NCI-H2107 treated with DMSO at 0.1 percent for 48 hours (cell line): ENCODE data around the gene MACROD2.

Source experiments
- DNase-seq: peaks from one replicate; lab custom pipeline; 2025; ENCODE audit not compliant: unreplicated experiment; lab: John Stamatoyannopoulos, UW

Gene MACROD2

DNA sequence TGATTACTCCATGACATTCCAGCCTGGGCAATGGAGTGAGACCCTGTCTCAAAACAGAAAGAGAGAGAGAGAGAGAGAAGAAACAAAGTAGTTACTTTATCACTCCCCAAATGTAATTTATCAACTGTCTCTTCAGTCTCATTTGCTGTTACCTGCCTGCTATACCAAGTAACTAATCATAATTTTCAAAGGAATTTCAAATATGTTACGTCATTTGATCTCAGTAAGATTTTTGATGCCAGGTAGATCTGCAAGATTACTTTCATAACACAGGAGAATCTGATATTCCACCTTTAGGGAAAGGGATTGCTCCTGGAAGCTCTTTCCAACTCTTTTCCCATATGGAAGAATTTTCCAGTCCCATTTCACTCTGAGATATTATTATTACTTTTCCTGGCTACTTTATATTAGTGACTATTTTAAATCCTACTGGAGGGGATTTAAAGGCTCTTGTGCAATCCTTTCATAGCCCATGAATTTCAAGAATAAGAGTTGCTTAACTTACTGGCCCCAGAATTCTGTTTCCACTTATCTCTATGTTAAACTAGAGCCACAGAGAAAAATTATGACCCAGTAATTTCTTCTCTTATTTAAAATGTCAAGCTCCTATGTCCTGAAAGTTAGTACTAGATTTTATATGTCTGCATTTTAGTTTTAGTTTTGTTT lies 732.3 kb downstream of the MACROD2 start:
- DNase-seq: no peak

DNA sequence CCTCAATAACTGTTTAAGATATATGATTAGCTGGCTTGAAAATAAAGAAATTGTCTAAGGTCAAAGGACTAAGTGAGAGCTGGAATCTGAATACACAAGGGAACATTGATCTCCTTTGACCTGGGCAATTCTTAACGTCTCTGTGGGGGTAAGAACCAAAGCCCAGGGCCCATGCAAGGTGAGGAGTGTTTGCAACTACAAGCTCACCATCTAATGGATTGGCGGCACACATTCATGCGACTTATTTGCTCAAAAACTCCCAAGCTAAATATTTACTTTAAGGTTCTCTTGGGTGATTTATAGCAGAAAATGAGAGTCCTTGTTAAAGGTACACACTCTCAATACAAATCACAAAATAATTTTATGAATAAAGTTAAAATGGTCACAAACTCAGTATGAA lies 734.1 kb downstream of the MACROD2 start:
- DNase-seq: no peak

DNA sequence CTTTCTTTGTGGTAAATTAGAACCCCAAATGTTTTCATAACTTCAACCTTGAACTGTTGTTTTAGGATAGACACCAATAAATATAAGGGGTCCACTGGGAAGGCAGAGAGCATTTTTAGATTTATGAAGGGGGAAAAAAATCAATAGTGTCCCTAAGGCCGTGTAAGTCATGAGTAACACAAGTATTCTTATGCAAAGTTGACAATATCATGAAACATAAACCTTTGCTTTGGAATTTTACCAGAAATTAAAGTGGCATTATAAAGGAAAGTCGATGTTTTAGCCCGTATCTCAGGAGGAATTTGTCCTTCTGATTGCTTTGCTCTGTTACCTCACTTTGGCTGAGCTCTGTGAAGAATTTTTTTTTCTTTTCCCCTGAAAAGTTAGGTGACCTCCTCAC lies 737.0 kb downstream of the MACROD2 start:
- no peak for DNase-seq

DNA sequence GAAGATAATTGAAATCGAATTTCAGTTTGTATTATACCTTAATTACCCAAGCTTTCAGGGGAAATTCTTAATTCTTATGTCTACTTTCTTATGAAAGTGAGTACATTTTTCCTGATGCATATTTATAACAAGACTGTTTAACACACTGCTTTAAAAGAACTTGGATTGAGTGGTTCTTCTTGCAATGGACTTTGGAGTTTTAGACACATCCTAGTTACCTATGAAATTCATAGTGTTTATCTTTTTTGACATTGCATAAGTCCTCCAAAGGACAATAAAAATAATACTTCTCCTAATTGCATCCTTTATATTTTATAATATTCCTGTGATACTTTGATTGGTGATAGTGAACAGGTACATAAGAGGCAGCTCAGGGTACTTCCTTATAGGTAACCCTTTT lies 737.7 kb downstream of the MACROD2 start:
- no peak for DNase-seq

DNA sequence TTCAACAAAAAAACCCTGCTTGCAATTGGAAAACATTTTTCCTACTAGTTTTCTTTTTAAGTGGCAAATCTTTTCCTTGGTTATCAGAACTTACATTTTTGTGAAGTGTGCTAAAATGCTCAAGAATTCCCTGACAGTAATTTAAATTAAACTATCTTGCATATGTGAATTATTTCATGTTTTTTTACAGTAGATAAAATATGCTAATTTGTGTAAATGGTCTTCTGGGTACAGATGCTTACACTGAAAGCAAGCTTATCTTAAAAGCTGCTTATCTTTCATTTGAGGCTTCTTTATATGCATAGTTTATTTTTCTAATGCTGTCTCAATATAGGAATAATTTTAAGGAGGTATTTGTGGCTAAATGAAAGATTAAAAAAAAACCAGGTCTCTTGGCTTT lies 745.1 kb downstream of the MACROD2 start:
- DNase-seq: no peak

DNA sequence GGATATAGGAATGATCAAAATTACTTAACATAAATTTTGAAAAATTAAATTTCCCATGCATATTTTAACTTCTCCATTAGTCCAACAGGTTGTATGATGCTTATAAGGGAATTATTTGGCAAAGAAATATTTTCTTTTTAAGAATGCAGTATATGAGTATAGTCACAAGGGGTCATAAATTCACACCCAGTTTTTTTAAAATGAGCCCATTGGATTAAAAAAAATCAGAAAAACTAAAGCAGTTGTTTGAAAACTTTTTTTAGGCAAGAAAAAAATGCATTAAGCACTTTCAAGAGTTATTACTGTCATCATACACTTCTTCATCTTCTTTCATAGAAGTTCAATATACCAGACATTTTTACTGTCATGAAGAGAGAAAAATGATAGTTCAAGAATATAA lies 746.3 kb downstream of the MACROD2 start:
- DNase-seq: no peak

DNA sequence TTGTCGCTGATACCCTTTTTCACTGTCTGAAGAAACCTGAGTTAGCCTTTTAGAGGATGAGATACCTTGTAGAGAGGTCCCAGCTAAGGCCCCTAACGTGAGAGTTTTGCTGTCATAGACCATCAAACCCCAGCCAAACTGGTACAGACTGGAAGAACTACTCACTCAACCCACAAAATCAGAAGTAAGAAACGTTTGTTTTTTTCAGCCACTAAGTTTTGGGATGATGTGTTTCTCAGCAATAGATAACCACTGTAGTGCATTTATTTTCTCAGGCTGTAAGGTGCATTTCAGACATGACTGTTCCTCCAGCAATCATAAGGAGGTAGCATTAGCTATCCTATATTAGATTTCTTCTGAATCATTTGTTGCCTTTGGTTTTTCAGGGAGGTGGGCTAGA lies 749.4 kb downstream of the MACROD2 start:
- DNase-seq: no peak

DNA sequence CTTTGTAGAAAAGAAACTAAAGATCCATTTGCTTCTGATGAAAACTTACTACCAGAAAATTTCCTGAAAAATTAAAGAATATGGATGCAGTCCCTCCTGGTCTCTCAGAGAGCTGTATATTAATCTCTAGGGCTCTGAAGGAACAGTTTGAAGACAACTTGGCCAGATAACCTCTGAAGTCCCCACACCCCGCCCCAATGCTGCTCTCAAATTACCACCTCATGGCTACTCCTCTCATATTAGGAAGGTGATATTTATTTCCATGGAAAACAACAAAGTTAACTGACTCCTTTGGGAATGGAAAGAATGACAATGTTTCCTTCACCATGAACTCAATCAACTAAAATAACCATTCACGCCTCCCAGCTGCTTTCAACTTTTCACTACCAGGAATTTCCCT lies 750.5 kb downstream of the MACROD2 start:
- no peak for DNase-seq

DNA sequence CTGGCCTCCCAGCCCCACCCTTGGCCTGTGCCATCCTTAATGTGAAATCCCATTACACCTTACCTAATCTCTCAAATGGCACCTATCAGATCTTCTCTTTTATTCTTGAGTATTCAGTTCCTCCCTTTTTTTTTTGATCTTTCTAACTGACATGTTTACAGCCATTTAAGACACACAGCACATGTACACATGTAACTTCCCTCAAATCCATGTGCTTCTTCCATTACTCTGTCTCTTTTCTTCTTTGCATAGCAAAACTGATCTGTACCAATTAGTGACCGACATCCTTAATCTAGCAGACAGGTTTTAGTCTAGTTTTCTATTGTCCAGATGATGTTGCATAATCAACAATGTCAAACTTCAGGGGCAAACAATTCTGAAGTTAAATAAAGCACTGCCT lies 755.9 kb downstream of the MACROD2 start:
- DNase-seq: no peak

DNA sequence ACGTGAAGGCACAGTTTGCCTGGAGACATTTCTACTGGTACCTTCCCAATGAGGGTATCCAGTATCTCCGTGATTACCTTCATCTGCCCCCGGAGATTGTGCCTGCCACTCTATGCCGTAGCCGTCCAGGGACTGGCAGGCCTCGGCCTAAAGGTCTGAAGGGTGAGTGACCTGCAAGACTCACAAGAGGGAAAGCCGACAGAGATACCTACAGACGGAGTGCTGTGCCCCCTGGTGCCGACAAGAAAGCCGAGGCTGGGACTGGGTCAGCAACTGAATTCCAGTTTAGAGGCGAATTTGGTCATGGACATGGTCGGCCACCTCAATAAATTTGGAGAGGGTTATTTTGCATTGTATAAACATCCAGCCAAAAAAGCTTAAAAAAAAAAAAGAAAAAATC lies 762.4 kb downstream of the MACROD2 start:
- DNase-seq: no peak

DNA sequence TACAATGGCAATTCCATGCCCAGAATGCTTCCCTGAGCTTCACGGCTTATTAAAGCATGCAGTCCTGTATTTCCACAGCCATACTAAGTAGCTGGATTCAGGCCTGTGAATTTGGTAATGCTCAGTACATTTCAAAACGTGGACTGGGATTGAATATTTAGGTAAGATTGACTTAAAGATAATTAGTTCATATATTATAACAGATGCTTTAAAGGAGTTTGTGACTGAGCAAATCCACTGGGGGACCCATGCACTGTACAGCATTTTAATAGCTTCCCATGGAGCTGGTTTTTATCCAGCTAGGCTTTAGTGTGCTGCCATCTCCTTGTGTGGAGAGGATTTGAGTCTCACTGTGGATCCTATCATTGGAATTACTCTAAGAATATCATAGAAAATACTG lies 763.0 kb downstream of the MACROD2 start:
- DNase-seq: no peak

DNA sequence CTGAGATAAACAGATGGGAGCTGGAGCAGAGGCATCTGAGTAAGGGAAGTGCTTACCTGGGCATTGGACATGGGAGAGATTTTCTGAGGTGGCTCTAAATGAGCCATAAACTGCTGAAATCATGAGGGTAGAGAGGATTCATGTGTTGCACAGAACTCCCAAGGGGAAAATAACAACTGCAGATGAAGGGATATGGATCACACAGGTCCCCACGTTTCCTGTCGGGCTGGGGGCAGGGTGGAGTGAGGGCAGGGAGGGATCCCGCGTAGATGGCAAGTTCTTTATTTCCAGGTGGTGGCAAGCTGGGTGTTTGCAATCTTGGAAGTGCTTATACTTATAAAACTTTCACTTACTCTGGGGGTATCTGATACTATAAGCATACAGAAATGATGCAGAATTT lies 764.7 kb downstream of the MACROD2 start:
- no peak for DNase-seq

DNA sequence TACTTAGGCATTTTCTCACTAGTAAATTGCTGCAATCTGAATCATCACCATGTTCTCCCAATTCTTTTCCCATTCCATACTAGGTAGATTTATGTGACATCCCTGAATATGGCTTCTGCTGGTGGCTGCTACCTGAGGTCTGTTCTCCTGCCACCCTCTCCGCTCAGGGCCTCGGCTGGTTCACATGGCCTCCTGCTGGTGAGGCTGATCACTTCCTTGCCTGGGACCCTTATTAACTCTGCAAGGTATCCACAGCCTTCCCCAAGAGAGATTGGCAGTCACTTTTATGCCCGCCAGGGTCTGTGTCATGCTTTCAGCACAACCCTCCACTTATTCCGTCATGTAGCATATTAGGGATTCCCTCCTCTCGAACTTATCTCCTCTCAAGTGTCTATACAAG lies 766.6 kb downstream of the MACROD2 start:
- no peak for DNase-seq

DNA sequence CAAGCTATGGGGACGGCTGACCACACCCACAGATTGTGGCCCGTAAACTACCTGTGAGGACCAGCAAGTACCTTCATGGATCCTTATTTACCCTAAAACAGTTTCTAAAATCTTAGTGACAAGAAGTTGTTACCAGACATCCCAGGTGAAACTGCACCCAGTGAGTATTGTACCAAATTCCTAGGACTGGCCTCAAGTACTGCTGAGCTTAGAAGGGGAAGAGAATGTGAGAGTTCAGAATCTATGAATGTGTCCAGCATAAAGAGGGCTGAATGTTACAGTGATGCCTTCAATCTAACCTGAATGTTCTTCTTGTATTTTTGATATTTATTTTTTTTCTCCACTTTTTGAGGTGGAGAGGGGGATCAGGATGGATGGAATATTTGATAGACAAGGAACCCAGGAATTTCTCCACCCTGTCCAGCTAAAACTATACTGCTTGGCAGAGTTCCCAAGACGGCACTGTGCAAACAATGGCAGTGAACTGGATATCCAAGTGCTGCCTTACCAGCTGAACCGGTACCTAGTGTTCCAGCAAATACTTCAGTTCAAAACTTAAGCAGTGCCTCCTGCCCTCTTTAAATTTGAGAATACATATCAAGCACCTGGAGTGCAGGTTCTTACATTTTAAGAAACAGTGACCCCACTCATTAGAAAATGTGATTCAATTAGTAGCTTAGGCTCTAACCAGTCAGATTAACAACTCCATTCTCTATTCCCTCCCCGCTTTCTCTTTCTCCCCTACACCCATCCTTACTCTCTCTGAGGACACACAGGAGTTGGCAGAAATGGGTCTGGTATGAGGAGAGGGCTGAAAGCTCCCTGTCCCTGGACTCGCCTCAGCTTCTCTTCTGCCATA lies 769.4 kb downstream of the MACROD2 start:
- no peak for DNase-seq

DNA sequence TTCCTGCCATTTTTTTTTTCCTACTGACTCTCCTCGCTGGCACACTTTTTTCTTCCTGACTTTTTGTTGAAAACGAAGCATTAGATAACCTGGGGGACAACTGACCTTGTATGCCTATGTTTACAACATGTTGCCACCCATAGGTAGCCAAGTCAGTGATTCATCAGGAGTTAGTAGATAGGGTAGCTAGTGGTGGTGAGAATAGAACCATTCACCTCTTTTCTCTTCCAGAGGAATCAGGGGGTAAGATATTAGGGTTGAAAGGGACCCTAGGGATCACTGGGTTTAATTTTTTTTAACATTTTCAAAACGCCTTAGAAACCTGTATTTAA lies 770.0 kb downstream of the MACROD2 start:
- DNase-seq: no peak

DNA sequence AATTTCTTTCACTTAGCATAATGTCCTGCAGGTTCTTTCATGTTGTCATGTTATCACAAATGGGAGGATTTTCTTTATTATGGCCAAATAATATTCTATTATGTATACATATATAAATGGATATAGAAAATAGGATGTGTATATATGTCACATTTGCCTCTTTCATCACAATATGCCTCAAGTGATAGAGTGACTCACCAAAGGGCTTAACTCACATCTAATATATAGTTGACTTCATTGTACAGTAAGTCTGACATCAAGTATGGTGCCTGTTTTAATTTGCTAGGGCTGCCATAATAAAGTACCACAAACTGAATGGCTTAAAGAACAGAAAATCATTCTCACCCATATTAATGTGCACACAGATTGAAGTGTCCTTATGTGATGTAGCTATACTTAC lies 778.2 kb downstream of the MACROD2 start:
- no peak for DNase-seq

DNA sequence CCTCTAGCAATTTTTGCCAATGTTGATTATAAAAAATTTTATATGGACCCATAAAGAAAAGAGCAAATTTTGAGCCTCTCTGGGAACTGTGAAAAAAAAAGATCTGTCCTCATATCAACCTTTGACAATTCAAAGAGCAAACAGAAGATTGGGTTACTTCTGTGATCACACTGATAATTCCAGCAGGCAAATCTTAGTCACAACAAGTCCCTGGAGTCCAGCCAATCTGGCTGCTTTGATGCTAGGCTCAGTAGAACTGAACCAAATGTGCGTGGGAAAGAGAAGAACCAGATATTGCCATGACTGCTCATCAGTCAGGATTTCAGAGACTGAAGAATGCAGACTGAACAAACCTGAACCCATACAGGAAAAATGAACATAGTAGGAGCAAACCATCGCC lies 780.5 kb downstream of the MACROD2 start:
- DNase-seq: no peak

DNA sequence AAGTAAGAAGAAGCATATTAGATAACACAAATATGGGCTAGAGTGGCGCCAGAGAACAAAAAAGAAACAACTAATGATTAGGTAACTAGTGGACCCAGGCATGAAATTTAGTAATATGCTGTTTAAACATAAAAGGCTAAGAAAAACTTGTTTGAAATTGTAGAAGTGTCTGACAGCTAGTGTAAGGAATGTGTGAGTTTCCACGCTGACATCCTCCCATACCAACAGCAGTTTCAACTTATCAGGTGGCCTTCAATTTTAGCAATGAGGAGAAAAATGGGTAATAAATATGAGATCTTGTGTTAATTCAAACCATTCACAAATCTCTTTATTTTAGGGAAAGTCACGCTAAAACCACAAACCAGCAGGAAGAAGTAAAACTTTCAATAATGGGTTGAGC lies 782.3 kb downstream of the MACROD2 start:
- DNase-seq: no peak

DNA sequence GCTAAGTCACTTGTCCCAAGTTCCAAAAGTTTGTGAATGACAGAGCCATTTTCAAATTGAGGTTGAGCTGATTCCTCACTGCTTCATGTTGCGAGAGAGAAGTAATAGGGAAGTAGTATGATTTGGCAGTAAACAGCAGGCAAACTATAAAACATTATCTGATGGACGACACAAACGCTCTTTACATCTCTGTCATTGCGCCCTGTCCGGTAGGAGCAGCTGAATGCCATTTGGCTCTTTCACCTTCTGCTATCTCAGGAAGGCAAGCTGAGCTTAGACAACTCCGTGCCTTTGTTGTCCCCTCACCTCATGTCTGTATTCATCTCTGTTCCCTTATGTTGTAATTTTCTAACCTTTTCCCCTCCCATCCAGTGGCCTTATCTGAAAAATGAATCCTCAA lies 782.8 kb downstream of the MACROD2 start:
- no peak for DNase-seq

DNA sequence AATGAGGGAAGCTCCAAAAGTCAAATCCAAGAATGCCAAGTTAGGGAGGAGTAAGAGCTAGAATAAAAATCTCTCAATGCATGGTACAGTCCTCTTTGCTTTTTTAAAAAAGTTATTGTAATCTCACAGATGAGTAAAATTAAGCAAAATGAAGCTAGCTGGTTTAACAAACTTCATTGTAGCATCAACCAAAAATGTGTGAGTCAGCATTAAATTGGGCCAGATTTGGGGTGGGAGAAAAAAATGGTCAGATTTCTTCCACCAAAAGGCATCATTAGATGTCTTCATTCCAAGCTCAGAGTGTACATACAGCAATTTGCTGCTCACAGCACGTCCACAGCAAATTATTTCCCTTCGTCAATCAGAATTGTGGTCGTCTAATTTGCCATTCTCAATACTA lies 783.6 kb downstream of the MACROD2 start:
- DNase-seq: no peak

DNA sequence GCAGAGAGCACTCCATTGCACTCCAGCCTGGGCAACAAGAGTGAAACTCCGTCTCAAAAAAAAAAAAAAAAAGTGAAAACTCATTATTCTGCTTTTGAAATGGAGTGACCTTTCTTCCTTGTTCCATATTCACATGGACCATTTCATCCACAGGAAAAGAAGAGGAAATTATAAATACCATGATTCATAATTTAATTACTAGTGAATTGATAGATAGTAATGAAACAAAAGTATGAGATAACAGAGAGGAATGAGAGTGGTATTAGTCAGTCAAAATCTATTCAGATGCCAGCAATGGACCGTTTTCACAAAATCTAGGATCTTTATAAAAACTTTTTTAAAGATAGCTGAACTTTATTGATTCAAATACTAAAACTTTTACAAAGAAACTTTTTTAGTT lies 785.2 kb downstream of the MACROD2 start:
- DNase-seq: no peak

DNA sequence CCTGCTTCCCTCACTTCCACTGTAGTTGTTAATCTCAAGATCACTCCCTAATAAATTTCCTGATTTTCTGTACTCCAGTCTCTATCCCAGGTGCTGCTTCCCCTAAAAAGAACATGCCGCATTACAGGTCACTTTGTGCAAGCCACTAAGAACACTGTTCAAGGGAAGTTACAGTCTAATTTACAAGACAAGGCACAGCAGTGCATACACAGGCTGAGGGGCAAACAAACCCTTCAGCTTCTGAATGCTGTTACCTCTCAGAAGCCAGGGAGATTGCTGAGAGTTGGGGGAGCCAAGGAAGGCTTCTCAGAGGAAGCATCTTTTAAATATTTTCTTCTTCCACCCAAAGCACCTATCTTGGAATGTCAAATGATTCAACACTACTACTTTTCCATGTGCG lies 787.4 kb downstream of the MACROD2 start:
- DNase-seq: no peak

DNA sequence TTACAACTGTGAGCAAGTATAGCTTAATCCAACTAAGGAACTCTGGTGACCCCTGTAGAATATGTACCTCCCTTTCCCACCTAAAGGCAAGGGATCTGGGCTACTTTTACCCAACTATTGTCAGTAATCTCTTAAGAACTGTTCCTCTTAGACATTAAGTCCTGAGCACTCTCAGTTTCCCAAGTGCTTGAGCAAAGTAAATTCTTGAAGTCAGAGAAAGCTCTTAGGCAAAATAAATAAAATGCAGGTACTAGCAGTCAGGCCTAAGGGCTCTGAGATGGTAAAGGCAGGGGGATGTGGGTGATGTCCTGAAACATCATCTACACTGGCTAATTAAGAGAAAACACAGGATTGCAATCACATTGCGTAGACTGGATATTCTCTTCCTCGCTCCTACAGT lies 788.5 kb downstream of the MACROD2 start:
- DNase-seq: no peak
